Esophagus mucosa (tissue), 1 donor: ENCODE results near the gene TUBA4B. TPM values are rescaled to one million over a fixed set of nuclear protein-coding genes. Genes with fewer than 3 reads are reported as not detected.

Source experiments
- total RNA-seq: library from RNA; stranded (reverse); gene quantifications from one replicate; pipeline ENCODE4 v1.2.4, GENCODE V29; 2023
- donor health status: DM: yes; HTN: yes; CAD: no.

TUBA4B gene
- total RNA-seq, 1 donor from 2014 or later = not detected

Other genes starting within 250 kb of the TUBA4B start
- not detected for gene CFAP65, start 211.7 kb upstream of the TUBA4B start, total RNA-seq
- 0.08 TPM for gene IHH, start 192.3 kb upstream of the TUBA4B start, total RNA-seq
- gene NHEJ1, start 92.4 kb upstream of the TUBA4B start, total RNA-seq = 8.9 TPM
- gene SLC23A3, start 83.2 kb upstream of the TUBA4B start, total RNA-seq = 0.64 TPM
- 49.3 TPM for gene CNPPD1, start 76.3 kb upstream of the TUBA4B start, total RNA-seq
- 41.6 TPM for gene RETREG2, start 75.0 kb upstream of the TUBA4B start, total RNA-seq
- 41.1 TPM for gene ZFAND2B, start 46.5 kb upstream of the TUBA4B start, total RNA-seq
- gene ABCB6, start 34.3 kb upstream of the TUBA4B start, total RNA-seq = 22.6 TPM
- gene ATG9A, start 23.6 kb upstream of the TUBA4B start, total RNA-seq = 29.9 TPM
- gene ANKZF1, start 23.4 kb upstream of the TUBA4B start, total RNA-seq = 18.2 TPM
- 2.4 TPM for gene GLB1L, start 7.8 kb upstream of the TUBA4B start, total RNA-seq
- gene STK16, start 7.8 kb upstream of the TUBA4B start, total RNA-seq = 30.0 TPM
- gene TUBA4A, start 675 bp downstream of the TUBA4B start, total RNA-seq = 138 TPM
- 51.7 TPM for gene DNAJB2, start 26.1 kb downstream of the TUBA4B start, total RNA-seq
- not detected for gene PTPRN, start 56.2 kb downstream of the TUBA4B start, total RNA-seq
- not detected for gene RESP18, start 79.5 kb downstream of the TUBA4B start, total RNA-seq
- 32.3 TPM for gene DNPEP, start 134.7 kb downstream of the TUBA4B start, total RNA-seq
- gene DES, start 165.1 kb downstream of the TUBA4B start, total RNA-seq = 29.3 TPM
- 3.8 TPM for gene SPEG, start 181.6 kb downstream of the TUBA4B start, total RNA-seq
- gene GMPPA, start 245.6 kb downstream of the TUBA4B start, total RNA-seq = 19.9 TPM